ENCODE measurements around the gene FAM107A. TPM values are rescaled to one million over a fixed set of nuclear protein-coding genes. Genes with fewer than 3 reads are reported as not detected.

Gene FAM107A
- total and polyA plus RNA-seq, 2 of the 13 experiments (the other 11 are each of a cell fraction or from before 2014, with no cell fraction given) = not detected

- TF ChIP-seq CEBPZ (IDR thresholded peaks at IDR 0.05; ENCODE audit: low read length) = no peak
- TF ChIP-seq PAWR (CRISPR knock-in tag; IDR thresholded peaks at IDR 0.05; ENCODE audit: borderline replicate concordance) = no peak
- no peak for TF ChIP-seq BCL6 (CRISPR knock-in tag; IDR thresholded peaks at IDR 0.05)
- no peak for TF ChIP-seq MAFG (CRISPR knock-in tag; IDR thresholded peaks at IDR 0.05)
- TF ChIP-seq ZBTB2 (CRISPR knock-in tag; IDR thresholded peaks at IDR 0.05; ENCODE audit: low read depth) = no peak
- TF ChIP-seq KMT2A (CRISPR knock-in tag; IDR thresholded peaks at IDR 0.05) = no peak
- TF ChIP-seq ZNF451 (CRISPR knock-in tag; IDR thresholded peaks at IDR 0.05) = no peak
- TF ChIP-seq GLMP (CRISPR knock-in tag; IDR thresholded peaks at IDR 0.05; ENCODE audit: borderline replicate concordance) = no peak
- no peak for TF ChIP-seq ZNF343 (CRISPR knock-in tag; IDR thresholded peaks at IDR 0.05)
- no peak for TF ChIP-seq ZSCAN22 (CRISPR knock-in tag; IDR thresholded peaks at IDR 0.05)
- no peak for TF ChIP-seq SNAPC5 (CRISPR knock-in tag; IDR thresholded peaks at IDR 0.05; ENCODE audit: borderline replicate concordance)
- 0 out of 2 replicates have a peak, but pooled peaks have one; percentile 26 for TF ChIP-seq FOXP4 (CRISPR knock-in tag; IDR thresholded peaks at IDR 0.05)
- no peak for TF ChIP-seq ARNT2 (CRISPR knock-in tag; IDR thresholded peaks at IDR 0.05; ENCODE audit: low read depth)
- no peak for TF ChIP-seq SNRNP70 (IDR thresholded peaks at IDR 0.05; ENCODE audit: low read depth, low read length)
- TF ChIP-seq ZNF232 (CRISPR knock-in tag; IDR thresholded peaks at IDR 0.05; ENCODE audit: borderline replicate concordance) = no peak
- no peak for TF ChIP-seq ZNF766 (CRISPR knock-in tag; IDR thresholded peaks at IDR 0.05; ENCODE audit: borderline replicate concordance)
- no peak for TF ChIP-seq SOX6 (IDR thresholded peaks at IDR 0.05)
- TF ChIP-seq SOX6 (CRISPR knock-in tag; IDR thresholded peaks at IDR 0.05) = peak; percentile 76
- no peak for TF ChIP-seq TCF7L2 (IDR thresholded peaks at IDR 0.05; ENCODE audit: low read depth, low read length)
Measured at GRCh38 chr3:58560771-58561311, 16.4 kb downstream of the FAM107A start (continued).

Data from HepG2 (cell line).